Endothelial cell of hepatic sinusoid (primary cell): ENCODE measurements around the gene SPDYE4.

Experiments used
- in situ Hi-C: cut with HindIII; loops from 2 replicates; pipeline ENCODE4 v1.10.0; 2017; ENCODE audit warnings: low sequenced_read_pairs

The SPDYE4 gene

DNA sequence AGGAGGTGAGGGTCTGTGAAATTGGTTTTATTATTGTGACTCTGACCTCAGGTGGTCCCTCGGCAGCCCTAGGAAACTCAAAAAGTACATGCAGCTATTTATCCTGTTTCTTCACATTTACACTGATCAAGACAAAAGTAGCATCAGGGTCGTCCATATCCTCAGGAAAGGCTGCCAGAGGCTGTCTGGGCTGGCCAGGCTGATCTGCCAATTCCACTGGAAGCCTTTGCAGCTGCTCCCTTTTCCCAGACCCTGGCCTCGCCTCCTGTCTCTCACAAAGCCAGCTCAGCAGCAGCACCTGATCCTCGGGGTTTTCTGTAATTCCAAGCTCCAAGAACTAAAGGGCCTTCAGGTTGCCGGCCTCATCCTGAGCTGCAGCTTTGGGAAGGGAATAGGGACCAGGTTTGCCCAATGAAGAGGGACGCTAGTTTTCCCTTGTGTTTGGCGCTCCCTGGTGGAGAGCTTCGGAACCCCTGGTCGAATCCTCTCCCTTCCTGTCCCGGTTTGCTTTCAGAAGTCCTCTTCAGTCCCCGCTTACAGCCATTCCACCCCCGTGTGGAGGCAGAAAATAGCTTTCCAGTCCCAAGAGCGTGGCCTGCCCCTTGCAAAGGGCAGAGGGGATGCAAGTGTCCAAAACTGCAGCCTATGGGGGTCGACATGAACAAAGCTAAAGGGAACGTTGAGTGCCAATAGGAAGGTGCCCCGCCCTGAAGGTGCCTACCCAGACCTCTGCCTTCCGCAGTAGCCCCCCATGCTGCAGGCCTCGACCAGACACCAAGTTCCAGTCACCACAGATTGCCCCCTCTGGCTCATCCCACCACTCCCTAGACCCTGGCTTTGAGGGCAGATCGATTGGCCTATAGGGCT is 27.4 kb upstream of the SPDYE4 start:
- in situ Hi-C loops = no loop called here

GRCh38 chr17:8782176-8782575 is 23.8 kb upstream of the SPDYE4 start:
- in situ Hi-C loops = no loop called here

GRCh38 chr17:8781776-8782175 is 23.4 kb upstream of the SPDYE4 start:
- in situ Hi-C loops = no loop called here

DNA sequence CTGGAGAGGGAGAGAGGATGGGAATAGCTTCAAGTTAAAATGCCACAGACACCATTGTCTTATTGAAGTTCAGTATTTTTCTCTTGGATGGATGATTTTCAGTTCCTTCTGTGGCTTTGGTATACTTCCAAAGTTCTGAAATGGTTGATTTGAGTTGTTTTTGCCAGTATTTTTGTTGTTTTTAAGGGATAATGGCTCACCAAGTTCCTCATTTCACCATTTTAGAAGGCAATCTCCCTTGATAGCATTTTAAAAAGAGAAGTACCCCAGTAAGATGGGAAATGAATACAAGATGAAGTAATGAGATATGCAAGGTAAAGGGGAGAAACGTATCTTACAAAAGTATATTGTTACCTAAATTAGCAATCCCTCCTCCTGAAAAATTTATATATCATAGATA is 18.5 kb upstream of the SPDYE4 start:
- in situ Hi-C loops = no loop called here

- in situ Hi-C loops = no loop called here
These were observed 17.9 kb upstream of the SPDYE4 start for GRCh38 chr17:8776248-8776647.

DNA sequence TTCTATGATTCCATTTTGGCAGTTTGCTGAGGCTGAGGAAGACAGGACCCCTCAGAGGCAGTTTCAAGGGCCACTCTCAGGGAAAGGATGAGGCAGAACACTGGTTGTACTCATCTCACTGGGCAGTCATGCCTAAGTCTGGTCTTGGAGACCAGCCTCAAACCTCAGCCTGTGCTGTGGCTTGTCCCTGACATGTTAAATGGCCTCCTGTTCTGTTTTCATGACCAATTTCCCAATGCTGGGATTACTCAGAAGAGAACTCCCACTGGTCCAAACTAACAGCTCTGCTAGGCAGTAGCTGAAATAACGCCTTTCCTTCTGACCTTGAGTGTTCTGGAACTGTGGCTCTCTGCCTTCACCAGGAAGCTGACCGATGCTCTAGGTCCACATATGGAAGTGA is 8.4 kb upstream of the SPDYE4 start:
- in situ Hi-C loops = loop anchor here (10.0 to 25.0 kb wide), 2 partner anchors 171 to 362 kb away; no protein-coding TSS in a partner anchor

- in situ Hi-C loops = loop anchor here (10.0 to 25.0 kb wide), 2 partner anchors 175 to 357 kb away; no protein-coding TSS in a partner anchor
These were observed 3.7 kb upstream of the SPDYE4 start for GRCh38 chr17:8762012-8762411.

DNA sequence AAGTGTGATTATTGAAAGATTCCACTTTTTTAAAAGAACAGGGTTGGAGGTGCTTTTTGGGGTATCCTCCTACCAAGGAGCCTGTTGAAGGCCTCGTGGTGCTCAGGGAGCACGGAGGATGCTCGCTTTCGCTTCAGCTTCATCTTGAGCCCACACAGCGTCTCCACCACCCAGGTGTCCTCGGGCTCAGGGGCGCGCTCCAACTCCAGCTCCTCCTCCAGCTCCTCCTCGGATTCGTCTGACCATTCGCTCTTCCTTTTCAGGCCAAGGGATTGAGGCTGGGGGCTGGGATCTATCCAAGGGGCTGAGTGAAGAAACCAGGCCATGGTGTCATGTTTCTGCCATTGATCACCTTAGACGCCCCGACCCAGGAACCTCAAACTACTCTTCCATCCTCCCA is 1.2 kb downstream of the SPDYE4 start:
- in situ Hi-C loops = loop anchor here (5.0 to 25.0 kb wide), 2 partner anchors 85 to 180 kb away; no protein-coding TSS in a partner anchor

DNA sequence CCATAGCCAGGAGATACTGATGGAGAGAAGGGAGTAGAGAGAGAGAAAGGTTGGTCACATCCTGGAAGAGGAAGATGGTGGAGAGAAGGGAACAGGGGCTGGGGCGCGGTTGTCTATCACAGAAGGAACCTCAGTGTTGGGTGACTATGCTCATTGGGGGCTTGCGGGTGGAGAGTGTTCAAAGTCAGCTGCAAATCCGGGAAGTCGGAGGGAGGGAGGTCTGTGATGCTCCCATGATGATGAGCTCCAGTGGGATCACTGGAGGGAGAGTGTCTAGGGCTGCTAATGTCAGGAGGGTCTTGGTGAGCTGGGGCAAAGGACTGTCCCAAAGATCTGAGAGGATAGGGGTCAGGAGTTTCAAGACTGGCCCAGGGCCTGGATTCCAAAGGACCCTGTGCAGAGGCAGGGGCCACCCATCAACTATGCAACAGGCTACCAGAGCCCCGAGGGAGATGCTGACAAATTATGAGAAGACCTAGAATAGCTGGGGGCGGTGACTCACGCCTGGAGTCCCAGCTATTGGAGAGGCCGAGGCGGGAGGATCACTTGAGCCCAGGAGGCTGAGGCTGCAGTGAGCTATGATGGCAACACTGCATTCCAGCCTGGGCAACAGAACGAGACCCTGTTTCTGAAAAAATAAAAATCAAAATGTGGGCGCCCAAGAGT is 2.6 kb downstream of the SPDYE4 start:
- in situ Hi-C loops = loop anchor here (5.0 to 25.0 kb wide), 2 partner anchors 83 to 182 kb away; no protein-coding TSS in a partner anchor

GRCh38 chr17:8754890-8755289 is 3.5 kb downstream of the SPDYE4 start:
- in situ Hi-C loops = loop anchor here (5.0 to 25.0 kb wide), 2 partner anchors 83 to 182 kb away; no protein-coding TSS in a partner anchor

- in situ Hi-C loops = loop anchor here (25.0 kb wide), 1 partner anchor 183 kb away; no protein-coding TSS in a partner anchor
These were observed 4.3 kb downstream of the SPDYE4 start for GRCh38 chr17:8753976-8754440.

DNA sequence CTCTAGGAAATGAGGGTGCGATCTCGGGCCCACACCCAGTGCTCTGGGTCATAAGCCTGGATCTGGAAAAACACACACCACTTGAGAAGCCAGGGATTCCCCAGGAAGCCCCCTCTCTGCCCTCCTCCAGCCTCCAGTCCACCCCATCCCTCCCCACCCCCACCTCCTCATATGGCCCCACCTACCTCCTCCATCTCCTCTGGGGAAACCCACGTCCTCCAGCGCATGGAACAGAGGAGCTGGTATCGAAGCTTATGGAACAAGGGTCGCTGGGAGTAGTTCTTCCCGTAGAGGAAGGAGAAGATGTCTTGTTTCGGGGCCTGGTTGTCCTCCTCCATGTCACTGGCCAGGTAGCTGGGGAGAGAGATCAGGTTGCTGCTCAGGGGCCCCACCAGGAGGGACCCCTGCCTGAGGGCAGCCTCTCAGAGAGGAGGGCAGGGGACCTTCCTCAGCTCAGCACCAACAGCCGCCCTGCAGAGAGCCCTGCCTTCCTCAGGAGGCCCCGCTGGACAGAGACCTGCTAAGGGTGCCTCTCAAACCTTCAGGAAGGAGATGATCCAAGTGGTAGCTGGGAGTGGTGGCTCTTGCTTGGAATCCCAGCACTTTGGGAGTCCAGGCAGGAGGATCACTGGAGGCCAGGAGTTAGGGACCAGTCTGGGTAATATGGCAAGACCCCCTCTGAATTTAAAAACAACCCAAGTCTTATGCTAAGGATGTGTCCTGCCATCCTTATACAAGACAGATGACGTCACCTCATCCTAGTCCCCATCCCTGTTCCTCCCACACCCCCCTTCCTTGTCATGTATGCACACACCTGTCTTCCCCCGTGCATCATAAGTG is 5.0 kb downstream of the SPDYE4 start:
- in situ Hi-C loops = loop anchor here (25.0 kb wide), 1 partner anchor 184 kb away; no protein-coding TSS in a partner anchor

- in situ Hi-C loops = loop anchor here (25.0 kb wide), 1 partner anchor 188 kb away; no protein-coding TSS in a partner anchor
These were observed 8.7 kb downstream of the SPDYE4 start for GRCh38 chr17:8749616-8750015.

DNA sequence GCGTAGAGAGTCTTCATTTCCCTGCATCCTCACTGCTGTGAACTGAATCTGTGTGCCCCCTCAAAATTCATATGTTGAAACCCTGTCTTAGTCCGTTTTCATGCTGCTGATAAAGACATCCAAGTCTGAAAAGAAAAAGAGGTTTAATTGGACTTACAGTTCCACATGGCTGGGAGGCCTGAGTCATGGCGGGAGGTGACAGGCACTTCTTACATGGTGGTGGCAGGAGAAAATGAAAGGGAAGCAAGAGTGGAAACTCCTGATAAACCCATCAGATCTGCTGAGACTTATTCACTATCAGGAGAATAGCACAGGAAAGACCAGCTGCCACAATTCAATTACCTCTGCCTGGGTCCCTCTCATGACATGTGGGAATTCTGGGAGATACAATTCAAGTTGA is 10.6 kb downstream of the SPDYE4 start:
- in situ Hi-C loops = no loop called here

- in situ Hi-C loops = no loop called here
These were observed 11.7 kb downstream of the SPDYE4 start for GRCh38 chr17:8746501-8747236.

DNA sequence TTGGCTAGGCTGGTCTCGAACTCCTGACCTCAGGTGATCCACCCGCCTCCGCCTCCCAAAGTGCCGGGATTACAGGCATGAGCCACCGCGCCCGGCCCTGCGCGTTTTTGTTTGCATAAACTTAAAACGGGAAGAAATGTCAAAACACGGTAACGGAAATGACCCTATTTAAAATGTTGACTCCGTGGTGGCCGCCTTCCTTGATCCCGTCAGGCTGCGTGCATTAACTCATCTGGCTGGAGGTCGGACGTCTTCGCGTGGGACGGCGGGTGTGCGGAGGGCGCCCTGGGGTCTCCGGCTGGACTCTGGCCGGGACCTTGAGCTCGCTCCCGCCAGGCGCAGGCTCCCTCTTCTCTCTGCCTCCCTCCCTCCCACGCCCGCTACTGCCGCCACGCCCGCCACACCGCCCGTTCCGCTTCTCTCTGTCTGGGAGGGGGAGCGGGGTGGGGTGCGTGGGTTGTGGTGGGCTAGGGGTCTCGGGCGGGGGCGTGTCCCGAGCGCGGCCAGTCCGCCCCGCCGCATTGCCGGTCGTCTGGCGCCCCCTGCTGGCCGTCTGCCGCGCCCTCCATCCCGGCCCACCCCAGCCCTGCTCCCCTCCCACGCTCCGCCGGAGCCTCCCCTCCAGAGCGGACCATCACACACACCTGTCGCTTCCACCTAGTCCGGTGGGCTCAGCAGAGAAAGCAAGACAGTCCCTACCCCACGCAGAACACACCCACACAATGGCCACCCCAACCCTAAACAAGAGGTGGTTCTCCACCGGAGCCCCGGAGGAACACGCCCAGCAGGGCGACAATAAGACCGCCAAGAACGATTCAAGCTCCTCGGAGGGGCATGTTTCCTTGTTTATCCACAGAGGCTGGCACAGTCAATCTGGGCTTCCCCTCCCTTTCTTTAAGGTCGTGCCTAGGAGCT is 12.5 kb downstream of the SPDYE4 start:
- in situ Hi-C loops = no loop called here

DNA sequence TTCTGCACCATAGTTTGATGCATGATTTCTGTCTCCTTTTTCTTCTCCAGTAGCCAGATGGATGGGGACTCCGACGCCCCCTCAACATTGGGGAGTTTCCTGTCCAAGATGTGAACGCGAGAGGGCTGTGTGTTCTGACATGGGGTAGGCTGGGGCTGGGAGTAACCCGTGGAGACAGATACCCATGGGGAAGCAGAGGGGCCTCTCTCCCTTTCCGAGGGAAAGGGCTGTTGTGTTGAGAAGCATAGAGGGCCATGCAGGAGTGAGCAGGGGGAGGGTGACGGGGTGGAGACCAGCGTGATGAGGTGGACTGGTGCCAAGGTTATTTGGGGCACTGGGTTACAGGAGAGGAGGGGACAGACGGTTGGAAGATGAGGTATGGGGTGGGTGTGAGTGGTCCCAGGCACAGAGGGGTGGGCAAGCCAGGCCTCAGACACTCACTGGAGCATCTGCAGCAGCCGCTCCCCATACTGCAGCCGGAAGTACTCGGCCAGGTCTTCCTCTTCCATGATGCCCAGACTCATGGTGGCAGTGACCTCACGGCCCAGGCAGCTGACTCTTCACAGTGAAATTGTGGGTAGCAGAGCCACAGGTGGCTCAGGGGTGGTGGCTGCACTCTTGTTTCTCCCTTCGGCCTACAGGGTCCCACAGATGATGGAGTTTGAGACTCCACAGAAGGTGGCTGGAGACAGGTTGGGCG is 14.1 kb downstream of the SPDYE4 start:
- in situ Hi-C loops = no loop called here

DNA sequence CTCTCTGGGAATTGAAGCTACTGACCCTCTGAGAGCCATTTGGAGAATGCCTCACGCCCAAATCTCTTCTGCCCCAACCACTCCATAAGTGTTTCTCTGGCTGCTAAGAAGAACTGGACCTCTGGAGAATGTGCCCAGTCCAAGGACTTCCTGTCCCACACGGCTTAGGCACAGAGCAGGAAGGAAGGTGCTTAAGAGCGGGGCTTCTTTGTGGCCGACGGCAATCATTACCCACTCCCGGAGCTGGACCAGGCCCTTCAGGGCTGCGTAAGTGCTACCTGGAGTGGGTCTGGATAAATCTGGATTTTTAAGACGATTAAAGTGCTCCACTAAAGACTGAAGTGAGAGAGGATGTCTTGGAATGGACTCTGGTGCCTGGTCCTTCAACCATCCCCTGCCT is 15.5 kb downstream of the SPDYE4 start:
- in situ Hi-C loops = no loop called here
